GM18870 (cell line): ENCODE data around the gene HSPBP1.

Experiments
- ATAC-seq: cut with Tn5 transposase; IDR thresholded peaks from one replicate; pipeline ENCODE4 v1.9.1; 2021; ENCODE audit warnings: moderate library complexity; ENCODE audit not compliant: unreplicated experiment

Gene HSPBP1

GRCh38 chr19:55256562-55257460 lies 23.1 kb downstream of the HSPBP1 start:
- no peak for ATAC-seq

GRCh38 chr19:55255618-55256423 lies 24.1 kb downstream of the HSPBP1 start:
- no peak for ATAC-seq

GRCh38 chr19:55254625-55254977 lies 25.3 kb downstream of the HSPBP1 start:
- ATAC-seq: no peak

DNA sequence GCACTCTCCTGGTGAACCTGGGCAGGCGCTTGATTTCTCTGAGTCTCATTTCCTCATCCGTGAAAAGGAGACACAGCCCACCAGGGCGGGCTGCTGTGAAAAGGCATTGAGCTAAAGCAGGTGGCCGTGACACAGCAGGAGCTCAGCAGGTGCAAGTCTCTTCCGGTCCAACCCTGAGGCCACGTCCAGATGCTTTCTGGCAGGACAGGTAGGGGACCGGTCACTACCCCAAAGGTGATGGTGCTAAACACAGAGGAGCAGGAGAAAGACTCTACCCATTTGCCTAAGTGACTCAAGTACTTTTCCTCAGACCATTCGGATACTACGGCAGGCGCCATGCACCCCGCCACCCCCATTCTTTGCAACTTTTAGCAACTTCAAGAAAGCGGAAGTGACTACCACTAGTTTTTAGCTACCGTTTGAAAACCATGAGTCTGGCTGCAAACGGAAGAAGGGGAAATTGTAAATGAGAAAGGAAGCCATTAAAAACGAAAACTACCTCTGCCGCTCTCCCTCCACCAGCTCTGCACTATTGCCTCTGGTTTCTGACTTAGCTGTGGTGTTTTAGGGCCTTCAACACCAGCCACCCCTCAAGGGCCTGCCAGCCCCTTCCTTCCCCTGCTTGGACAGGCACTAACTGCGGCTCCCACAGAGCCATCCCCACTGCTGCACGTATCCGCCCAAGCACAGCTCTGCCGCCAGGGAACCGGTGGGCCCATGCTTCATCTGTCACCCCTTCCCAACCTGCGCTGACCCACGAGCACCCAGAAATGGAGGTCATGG lies 25.9 kb downstream of the HSPBP1 start:
- ATAC-seq: no peak

GRCh38 chr19:55252760-55253663 lies 26.9 kb downstream of the HSPBP1 start:
- ATAC-seq: no peak

DNA sequence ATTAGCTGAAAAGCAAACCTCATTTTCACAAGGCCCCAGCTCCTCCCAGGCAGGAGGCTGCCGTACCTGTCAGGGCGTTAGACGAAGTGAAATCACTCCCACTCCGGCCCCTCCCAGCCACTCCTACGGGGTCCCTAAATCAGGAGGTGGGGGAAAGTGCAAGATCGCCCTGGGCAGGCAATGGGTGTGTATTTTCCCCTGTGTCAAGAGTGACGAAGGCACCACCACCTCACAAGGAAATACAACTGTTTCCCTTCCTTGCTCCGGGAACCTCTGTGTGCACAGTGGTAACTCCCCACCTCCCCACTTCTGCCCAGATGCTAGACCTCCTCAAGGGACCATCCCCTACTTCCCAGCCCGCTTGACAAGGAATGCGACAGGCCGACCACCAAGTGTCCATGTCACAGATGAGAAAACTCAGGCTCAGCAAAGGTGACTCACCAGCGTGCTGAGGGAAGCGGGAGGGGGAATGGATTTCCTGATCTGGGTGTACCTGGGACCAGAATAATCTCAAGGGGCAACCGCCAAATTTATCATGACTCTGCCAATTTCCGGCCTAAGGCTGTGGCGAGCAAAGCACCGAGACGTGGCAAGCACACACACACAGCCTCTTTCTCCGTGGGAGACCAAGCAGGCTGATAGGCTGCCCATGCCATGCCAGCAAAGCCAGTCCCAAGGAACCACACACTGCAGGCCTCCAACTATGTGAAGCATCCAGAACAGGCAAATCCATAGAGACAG lies 28.4 kb downstream of the HSPBP1 start:
- no peak for ATAC-seq

- ATAC-seq: no peak
Observed at GRCh38 chr19:55250262-55251036, 29.5 kb downstream of the HSPBP1 start.

DNA sequence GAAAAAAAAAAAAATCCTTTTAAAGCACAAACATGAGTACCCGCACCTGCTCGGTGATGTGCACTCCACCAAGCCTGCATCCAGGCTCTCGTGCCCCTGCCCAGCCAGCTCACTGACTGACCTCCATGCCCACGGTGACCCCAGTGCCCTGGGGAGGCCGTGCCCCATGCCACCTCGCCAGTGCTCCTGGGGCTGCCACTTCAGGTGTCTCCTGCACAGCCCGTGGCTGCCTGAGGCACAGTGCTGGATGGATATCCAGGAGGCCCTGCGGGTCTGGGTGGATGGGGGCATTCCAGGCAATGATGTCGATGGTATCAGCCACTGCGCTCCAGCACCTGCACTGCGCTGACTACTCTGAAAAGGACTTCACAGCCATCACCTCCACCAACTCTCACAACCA lies 30.1 kb downstream of the HSPBP1 start:
- no peak for ATAC-seq

DNA sequence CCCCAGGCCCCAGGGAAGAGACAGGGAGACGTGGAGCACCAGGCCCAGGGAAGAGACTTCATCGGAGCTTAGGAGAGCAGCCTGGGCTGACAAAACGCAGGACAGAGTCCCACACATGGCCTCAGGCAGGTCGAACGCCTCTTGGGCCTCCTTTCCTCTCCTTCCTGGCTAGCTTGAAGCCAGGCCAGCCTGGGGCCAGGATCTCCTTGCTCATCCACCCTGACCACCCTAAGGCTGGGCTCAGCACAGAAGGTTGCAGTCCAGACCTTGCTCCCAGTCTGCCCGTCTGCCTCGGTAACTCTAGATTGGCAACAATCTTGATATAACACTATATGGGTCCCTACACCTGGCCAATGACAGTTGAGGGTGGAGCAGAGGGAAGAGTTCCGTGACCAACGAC lies 31.2 kb downstream of the HSPBP1 start:
- ATAC-seq: no peak

GRCh38 chr19:55248166-55248675 lies 31.7 kb downstream of the HSPBP1 start:
- ATAC-seq: no peak

GRCh38 chr19:55247621-55248099 lies 32.2 kb downstream of the HSPBP1 start:
- no peak for ATAC-seq

DNA sequence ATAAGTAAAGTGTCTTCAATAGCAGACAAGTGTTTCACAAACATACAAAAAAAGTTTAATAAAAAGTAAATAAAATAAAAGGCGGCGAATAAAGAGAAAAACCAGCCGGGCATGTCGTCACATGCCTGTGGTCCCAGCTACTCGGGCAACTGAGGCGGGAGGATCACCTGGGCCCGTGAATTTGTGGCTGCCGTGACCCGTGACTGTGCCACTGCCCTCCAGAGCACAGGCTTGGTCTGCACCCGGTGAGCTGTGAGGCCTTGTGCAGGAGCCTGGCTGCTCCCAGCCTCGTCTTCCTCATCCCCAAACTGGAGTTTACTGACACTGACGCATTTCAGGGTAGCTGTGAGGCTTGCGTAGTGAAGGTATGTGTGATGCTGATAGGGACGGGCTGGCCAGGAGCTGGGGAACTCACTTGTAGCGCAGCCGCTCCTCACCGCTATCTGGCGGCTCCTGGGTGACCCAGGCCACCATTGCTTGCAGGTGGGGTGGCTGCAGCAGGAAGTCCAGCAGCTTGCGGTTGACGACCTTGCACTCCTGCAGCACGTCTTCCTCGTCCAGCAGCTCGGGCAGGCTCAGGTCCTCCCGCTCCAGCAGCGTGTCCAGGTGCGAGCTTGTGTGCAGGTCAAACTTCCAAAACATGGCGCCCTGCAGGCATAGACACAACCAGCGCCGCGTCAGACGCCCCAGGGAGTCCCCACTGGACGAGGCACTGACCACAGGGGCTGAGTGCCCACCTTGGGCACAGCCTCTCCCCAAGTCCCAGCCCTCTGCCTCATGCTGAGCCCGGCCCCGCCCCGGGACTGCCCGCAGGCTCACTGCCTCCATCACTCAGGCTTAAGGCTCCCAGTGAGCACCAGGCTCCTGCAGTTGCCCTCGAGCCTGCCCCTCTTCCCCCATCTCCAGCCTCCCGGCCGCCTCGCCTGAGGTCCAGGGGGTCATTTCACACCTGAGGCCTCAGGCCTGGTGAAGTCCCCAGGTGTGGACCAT lies 33.2 kb downstream of the HSPBP1 start:
- no peak for ATAC-seq

DNA sequence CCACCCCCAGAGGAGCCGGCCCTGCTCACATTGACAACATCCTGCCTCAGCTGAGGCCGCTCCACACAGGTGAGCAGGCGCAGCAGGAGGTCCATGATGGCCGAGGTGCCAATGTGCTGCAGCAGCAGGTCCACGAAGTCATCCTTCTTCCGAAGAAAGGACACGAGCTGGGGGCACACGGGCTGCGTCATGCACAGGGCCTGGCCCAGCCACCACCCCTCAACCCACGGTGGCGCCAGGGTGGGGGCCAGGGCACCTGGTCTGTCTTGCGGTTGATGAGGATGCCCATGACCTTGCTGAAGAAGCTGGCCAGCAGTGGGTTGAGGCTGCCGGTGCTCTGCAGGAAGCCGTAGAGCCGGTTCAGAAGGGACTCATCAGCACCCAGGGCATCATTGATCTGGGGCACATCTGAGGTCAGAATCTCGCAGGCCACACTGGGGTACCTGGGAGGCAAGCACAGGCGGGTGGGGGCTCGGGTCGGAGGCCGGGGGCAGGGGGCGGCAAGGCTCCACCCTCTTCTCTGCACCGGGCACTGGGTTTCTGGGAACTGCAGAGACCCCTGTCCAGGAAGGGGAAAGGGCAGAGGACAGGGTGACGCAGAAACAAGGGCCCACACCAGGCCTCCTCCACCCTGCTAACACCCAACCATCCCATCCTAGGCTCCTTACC lies 34.5 kb downstream of the HSPBP1 start:
- ATAC-seq: no peak

DNA sequence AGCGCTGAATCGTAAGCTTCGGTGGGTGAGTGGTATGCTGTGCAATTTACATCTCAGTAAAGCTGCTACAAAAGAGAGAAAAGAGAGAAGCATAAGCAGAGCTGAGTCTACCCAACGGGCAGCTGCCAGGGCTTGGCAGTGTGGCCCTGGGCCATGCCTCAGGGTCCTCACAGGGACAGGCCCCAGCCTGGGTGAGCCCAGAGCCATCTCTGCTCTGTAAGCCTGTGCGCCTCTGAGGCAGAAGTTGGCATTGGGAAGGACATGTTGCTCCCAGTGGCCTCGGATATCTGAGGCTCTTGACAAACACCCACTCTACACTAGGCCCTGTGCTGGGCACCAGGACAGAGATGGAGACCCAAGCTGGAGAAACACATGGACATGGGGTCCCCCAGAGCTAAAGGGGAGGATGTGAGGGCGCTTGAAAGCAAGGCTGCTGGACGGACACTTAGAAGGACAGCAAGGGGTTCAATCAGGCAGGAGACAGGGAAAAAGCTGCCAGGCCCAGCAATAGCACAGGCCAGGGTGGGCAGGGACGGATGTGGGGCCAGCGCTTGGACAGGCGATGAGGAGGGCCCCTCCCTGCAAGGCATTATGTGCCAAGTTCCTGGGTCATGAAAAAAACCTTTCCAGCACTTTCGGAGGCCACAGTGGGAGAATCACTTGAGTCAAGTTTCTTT lies 35.8 kb downstream of the HSPBP1 start:
- ATAC-seq: no peak

GRCh38 chr19:55242517-55242916 lies 37.4 kb downstream of the HSPBP1 start:
- no peak for ATAC-seq

- ATAC-seq: no peak
Observed at GRCh38 chr19:55241935-55242464, 37.9 kb downstream of the HSPBP1 start.
